ENCODE results near the gene GPC1. TPM values are rescaled to one million over a fixed set of nuclear protein-coding genes. Genes with fewer than 3 reads are reported as not detected.

The GPC1 gene
- total RNA-seq, 1 donor from 2014 or later: 88.0 TPM

DNA sequence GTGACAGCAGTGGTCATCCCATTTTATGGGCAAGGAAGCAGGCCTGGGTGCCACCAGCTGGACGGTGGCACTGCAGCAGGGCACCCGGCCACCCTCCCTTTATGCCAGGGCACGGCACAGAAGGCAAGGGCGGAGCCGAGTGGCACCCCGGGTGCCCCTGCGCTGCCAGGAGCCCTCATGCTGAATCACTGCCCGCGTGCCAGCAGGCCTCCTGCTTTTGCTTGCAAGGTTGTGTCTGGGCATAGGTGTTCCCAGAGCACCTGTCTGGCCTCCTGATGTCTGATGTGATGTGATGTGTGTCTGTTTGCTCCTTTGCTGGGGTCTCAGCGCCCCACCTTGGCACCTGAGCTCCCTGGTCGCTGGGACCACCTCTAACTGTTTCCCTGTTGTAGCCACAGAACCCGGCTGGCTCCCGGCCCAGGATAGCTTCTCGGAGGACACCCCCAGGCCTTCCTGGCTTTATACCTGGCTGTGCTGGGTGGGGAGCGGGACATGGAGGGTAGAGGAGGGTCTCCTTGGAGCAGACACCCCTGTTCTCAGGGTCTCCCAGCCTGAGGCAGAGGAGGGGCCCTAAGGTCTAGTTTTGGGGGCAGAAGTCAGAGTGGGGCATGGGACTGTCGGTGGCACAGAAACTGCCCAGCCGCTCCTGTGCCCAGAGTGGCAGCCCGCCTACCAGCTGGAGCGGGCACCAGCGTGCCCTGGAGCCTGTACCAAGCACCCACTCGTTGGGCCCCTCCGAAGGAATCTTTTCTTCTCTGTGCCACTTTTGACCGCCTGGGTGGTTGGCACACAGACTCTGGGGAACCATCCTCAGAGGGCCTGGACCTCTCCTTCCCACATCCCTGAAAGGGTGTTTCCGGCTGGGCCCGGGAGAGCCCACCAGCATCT lies 3.6 kb downstream of the GPC1 start:
- DNase-seq (ENCODE audit: low spot score in 2 of 2, unreplicated experiment in 2 of 2): no peak
- Mint-ChIP-seq H3K4me1 (peaks cover 15% of the 10 kb centered on the region), H3K27me3 (ENCODE audit: low read depth) (peaks cover 11% of the 10 kb centered on the region), H3K9me3 (no peaks in the 10 kb centered on the region), H3K27ac (no peak overlapping the region), H3K36me3 (no peaks in the 10 kb centered on the region), H3K4me3 (no peak overlapping the region)
- TF ChIP-seq, protein P1, sequence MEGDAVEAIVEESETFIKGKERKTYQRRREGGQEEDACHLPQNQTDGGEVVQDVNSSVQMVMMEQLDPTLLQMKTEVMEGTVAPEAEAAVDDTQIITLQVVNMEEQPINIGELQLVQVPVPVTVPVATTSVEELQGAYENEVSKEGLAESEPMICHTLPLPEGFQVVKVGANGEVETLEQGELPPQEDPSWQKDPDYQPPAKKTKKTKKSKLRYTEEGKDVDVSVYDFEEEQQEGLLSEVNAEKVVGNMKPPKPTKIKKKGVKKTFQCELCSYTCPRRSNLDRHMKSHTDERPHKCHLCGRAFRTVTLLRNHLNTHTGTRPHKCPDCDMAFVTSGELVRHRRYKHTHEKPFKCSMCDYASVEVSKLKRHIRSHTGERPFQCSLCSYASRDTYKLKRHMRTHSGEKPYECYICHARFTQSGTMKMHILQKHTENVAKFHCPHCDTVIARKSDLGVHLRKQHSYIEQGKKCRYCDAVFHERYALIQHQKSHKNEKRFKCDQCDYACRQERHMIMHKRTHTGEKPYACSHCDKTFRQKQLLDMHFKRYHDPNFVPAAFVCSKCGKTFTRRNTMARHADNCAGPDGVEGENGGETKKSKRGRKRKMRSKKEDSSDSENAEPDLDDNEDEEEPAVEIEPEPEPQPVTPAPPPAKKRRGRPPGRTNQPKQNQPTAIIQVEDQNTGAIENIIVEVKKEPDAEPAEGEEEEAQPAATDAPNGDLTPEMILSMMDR (IDR thresholded peaks at IDR 0.05; ENCODE audit: unreplicated experiment): no peak

DNA sequence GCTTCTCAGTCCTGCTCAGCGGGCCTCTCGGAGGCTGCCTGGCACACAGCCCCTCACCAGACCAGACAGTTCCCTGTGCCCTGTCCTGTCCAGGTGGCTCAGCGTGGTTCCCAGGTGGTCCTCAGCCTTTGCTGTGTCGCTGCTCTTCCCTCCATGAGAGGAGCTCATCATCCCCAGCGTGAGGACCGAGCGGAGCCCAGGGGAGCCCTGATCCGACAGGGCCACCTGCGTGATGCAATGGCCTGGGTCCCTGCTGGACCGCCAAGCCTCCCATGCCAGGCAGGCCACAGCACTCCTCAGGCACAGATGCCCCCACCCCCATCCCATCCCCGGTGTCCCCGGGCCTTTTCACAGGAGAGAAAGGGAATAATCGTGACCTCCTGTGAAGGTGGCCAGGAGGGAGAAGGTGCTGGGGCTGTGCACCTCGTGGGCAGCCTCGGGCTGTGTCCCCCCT lies 4.3 kb downstream of the GPC1 start:
- peaks cover 11% of the 10 kb centered on the region for H3K27me3 Mint-ChIP-seq (ENCODE audit: low read depth)
- H3K4me1 Mint-ChIP-seq: peaks cover 12% of the 10 kb centered on the region
- DNase-seq (ENCODE audit: low spot score in 2 of 2, unreplicated experiment in 2 of 2): no peak
- no peak overlapping the region for H3K4me3 Mint-ChIP-seq
- TF ChIP-seq, protein P1 (IDR thresholded peaks at IDR 0.05; ENCODE audit: unreplicated experiment): no peak
- H3K9me3 Mint-ChIP-seq: no peaks in the 10 kb centered on the region
- no peaks in the 10 kb centered on the region for H3K36me3 Mint-ChIP-seq
- H3K27ac Mint-ChIP-seq: no peak overlapping the region

GRCh38 chr2:240440251-240440650 lies 4.8 kb downstream of the GPC1 start:
- no peak for DNase-seq (ENCODE audit: low spot score in 2 of 2, unreplicated experiment in 2 of 2)
- peaks cover 11% of the 10 kb centered on the region for H3K27me3 Mint-ChIP-seq (ENCODE audit: low read depth)
- TF ChIP-seq, protein P1 (IDR thresholded peaks at IDR 0.05; ENCODE audit: unreplicated experiment): no peak

GRCh38 chr2:240440704-240441320 lies 5.3 kb downstream of the GPC1 start:
- TF ChIP-seq, protein P1 (IDR thresholded peaks at IDR 0.05; ENCODE audit: unreplicated experiment): no peak
- Mint-ChIP-seq H3K9me3 (no peaks in the 10 kb centered on the region), H3K27me3 (ENCODE audit: low read depth) (peaks cover 11% of the 10 kb centered on the region), H3K27ac (no peak overlapping the region), H3K36me3 (no peaks in the 10 kb centered on the region), H3K4me3 (no peak overlapping the region), H3K4me1 (peaks cover 11% of the 10 kb centered on the region)
- no peak for DNase-seq (ENCODE audit: low spot score in 2 of 2, unreplicated experiment in 2 of 2)

More at GRCh38 chr2:240440251-240440650, 4.8 kb downstream of the GPC1 start:
- Mint-ChIP-seq H3K4me3 (no peak overlapping the region), H3K27ac (no peak overlapping the region), H3K36me3 (no peaks in the 10 kb centered on the region), H3K9me3 (no peaks in the 10 kb centered on the region), H3K4me1 (peaks cover 11% of the 10 kb centered on the region)

DNA sequence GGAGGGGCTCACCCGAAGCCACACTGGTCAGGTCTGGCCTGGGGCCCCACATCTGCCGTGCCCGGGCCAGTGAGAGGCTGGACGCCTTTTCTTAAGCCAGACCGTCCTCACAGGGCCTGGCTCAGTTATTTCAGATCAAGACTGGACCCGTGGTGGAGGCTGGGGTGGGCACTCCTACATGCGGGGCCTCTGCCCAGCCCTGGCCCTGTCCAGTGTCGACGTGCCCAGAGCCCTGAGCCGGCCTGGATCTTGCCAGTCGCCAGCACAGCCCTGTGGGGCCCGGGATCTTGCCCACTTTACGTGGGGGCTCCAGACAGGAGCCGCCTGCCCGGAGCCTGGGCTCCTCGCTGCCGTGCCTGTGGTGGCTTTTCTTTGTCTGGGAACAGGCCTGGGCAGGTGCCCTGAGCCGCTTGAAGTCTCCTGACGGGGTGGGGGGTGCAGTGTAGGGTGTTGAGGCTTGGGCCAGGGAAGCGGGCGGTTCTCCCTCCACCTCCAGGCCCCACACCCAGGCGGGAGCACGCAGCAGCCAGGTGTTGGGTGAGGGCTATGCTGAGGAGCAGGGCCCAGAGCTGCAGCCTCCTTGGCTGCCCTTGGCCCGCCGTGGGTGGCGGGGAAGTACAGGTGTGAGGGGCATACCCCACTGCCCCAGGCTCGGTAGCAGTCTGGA lies 6.0 kb downstream of the GPC1 start:
- DNase-seq (ENCODE audit: low spot score in 2 of 2, unreplicated experiment in 2 of 2): no peak
- peaks cover 11% of the 10 kb centered on the region for H3K4me1 Mint-ChIP-seq
- no peak overlapping the region for H3K4me3 Mint-ChIP-seq
- H3K27me3 Mint-ChIP-seq (ENCODE audit: low read depth): peaks cover 11% of the 10 kb centered on the region
- H3K36me3 Mint-ChIP-seq: no peaks in the 10 kb centered on the region
- no peak overlapping the region for H3K27ac Mint-ChIP-seq
- TF ChIP-seq, protein P1 (IDR thresholded peaks at IDR 0.05; ENCODE audit: unreplicated experiment): no peak
- no peaks in the 10 kb centered on the region for H3K9me3 Mint-ChIP-seq

Measured in mesothelial cell of epicardium (in vitro differentiated cells).